KMS-11 (cell line): Measurements from ENCODE around the gene SLCO3A1.

Experiments
- H2AFZ ChIP-seq: fragments of 200-600 bp; sonication (generic); 2 replicates; pipeline ENCODE4 v1.6.1; 2016; ENCODE audit warnings: antibody characterized with exemption, mixed run types, low read depth
- H3K27ac ChIP-seq: fragments of 200-600 bp; sonication (generic); 2 replicates; pipeline ENCODE4 v1.6.1; 2016; ENCODE audit warnings: mild to moderate bottlenecking, mixed run types
- H3K27me3 ChIP-seq: fragments of 200-600 bp; sonication (generic); 2 replicates; pipeline ENCODE4 v1.6.1; 2017; ENCODE audit warnings: mild to moderate bottlenecking, low read depth, mixed run types, moderate library complexity; ENCODE audit not compliant: insufficient read depth
- H3K36me3 ChIP-seq: fragments of 200-600 bp; sonication (generic); 2 replicates; pipeline ENCODE4 v1.6.1; 2017; ENCODE audit warnings: mild to moderate bottlenecking, mixed run types; ENCODE audit not compliant: insufficient read depth
- H3K4me1 ChIP-seq: fragments of 200-600 bp; sonication (generic); 2 replicates; pipeline ENCODE4 v1.6.1; 2016; ENCODE audit warnings: mild to moderate bottlenecking, low read depth, mixed run types; ENCODE audit not compliant: poor library complexity, severe bottlenecking
- H3K4me2 ChIP-seq: fragments of 200-600 bp; sonication (generic); 2 replicates; pipeline ENCODE4 v1.7.0; 2016; ENCODE audit warnings: mild to moderate bottlenecking, mixed run types
- H3K4me3 ChIP-seq: fragments of 200-600 bp; sonication (generic); IDR thresholded peaks from 2 replicates; pipeline ENCODE4 v1.6.1; 2017; ENCODE audit warnings: low read depth, low read length, mixed read lengths; ENCODE audit not compliant: insufficient read depth
- H3K79me2 ChIP-seq: fragments of 200-600 bp; sonication (generic); 2 replicates; pipeline ENCODE4 v1.6.1; 2016; ENCODE audit warnings: low read depth, mixed run types; ENCODE audit not compliant: insufficient read depth
- H3K9ac ChIP-seq: fragments of 200-600 bp; sonication (generic); 2 replicates; pipeline ENCODE4 v1.6.1; 2016; ENCODE audit warnings: mild to moderate bottlenecking, mixed run types
- H4K20me1 ChIP-seq: fragments of 200-600 bp; sonication (generic); 2 replicates; pipeline ENCODE4 v1.6.1; 2016; ENCODE audit warnings: mild to moderate bottlenecking, mixed run types; ENCODE audit not compliant: insufficient read depth
- TF ChIP-seq, protein P1 (sequence below): fragments of 200-600 bp; sonication (generic); conservative IDR thresholded peaks from 2 replicates; pipeline ENCODE4 v1.6.1; 2017; ENCODE audit warnings: low read depth, mild to moderate bottlenecking, antibody characterized with exemption, low read length, moderate library complexity, mixed read lengths

The SLCO3A1 gene

DNA sequence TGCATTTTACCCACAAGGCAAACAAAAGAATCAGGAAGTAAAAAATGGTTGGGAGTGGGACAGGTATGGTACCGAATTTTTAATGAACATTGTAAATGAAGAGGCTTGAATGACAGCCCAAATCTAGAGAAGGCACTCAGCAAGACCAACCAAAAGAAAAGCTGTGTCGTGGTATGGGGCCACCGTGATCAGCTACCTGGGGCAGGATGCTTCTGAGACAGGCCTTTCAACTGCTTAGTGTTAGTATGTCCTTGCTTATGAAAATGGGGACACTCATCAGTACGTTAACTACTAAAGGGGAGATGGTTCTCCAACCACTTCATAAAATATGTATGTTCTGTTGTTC is 311.5 kb downstream of the SLCO3A1 start:
- Histone ChIP-seq H3K36me3 (no peaks in the 10 kb centered on the region), H3K79me2 (no peaks in the 10 kb centered on the region), H3K27me3 (no peaks in the 10 kb centered on the region), H3K4me1 (no peaks in the 10 kb centered on the region), H3K9ac (no peak overlapping the region), H3K27ac (no peak overlapping the region), H3K4me3 (no peak overlapping the region), H2AFZ (no peak overlapping the region), H3K4me2 (no peak overlapping the region), H4K20me1 (no peaks in the 10 kb centered on the region)
- TF ChIP-seq, protein P1, sequence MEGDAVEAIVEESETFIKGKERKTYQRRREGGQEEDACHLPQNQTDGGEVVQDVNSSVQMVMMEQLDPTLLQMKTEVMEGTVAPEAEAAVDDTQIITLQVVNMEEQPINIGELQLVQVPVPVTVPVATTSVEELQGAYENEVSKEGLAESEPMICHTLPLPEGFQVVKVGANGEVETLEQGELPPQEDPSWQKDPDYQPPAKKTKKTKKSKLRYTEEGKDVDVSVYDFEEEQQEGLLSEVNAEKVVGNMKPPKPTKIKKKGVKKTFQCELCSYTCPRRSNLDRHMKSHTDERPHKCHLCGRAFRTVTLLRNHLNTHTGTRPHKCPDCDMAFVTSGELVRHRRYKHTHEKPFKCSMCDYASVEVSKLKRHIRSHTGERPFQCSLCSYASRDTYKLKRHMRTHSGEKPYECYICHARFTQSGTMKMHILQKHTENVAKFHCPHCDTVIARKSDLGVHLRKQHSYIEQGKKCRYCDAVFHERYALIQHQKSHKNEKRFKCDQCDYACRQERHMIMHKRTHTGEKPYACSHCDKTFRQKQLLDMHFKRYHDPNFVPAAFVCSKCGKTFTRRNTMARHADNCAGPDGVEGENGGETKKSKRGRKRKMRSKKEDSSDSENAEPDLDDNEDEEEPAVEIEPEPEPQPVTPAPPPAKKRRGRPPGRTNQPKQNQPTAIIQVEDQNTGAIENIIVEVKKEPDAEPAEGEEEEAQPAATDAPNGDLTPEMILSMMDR: no peak

DNA sequence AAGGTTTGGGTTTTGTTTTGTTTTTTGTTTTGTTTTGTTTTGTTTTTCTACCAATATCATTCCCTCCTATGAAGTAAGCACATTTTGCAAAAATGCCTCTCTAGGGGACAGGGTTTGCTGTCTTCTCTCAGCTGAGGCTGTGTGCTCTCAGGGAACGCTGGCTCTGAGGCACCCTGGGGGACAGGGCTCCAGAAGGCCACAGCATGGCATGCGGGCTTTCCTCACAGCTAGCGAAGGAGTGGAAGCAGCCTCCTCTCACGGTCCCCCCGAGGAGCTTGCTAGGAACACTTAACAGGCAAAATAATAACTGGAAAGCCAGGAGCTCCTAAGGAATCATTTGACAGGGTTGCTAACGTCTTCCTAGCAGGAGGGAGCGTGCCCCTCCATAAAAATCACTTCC is 312.5 kb downstream of the SLCO3A1 start:
- TF ChIP-seq, protein P1: no peak
- no peak overlapping the region for H3K9ac ChIP-seq
- H3K4me2 ChIP-seq: no peak overlapping the region
- H3K27ac ChIP-seq: no peak overlapping the region
- H3K4me1 ChIP-seq: no peaks in the 10 kb centered on the region
- no peaks in the 10 kb centered on the region for H3K27me3 ChIP-seq
- H4K20me1 ChIP-seq: no peaks in the 10 kb centered on the region
- H3K4me3 ChIP-seq: no peak overlapping the region
- H2AFZ ChIP-seq: no peak overlapping the region
- no peaks in the 10 kb centered on the region for H3K36me3 ChIP-seq
- no peaks in the 10 kb centered on the region for H3K79me2 ChIP-seq

DNA sequence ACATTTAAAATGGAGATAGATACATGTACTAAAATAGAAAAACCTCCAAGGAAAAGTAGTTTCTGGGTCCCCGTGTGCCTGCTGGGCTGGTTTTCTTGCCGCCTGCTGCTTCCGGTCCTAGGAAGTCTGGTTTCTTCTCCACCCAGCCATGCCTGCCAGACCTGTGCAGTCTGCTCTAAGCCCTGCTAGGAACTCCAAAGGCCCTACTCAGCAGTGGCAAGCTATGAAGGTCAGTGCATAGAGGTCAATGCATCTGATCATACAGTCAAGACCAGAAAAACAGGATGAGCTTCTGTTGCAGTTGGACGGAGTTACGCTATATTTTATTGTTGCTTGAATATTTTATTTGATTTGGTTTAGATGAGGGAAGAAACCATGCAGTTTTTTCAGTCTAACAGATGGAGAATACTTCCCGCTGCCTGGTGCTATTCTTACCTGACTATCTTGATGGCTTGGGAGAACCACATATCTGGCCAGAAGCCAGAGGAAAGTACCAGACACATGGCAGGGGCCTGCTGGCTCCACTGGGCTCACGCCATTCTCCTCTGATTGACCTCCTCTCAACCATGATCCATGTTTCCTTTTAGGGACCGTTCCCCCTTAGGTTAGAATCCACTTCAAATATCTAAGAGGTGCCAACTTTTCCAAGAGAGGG is 313.4 kb downstream of the SLCO3A1 start:
- Histone ChIP-seq H3K27me3 (no peaks in the 10 kb centered on the region), H4K20me1 (no peaks in the 10 kb centered on the region), H3K9ac (no peak overlapping the region), H3K27ac (no peak overlapping the region), H3K4me1 (no peaks in the 10 kb centered on the region), H3K36me3 (no peaks in the 10 kb centered on the region), H3K4me3 (no peak overlapping the region), H3K4me2 (no peak overlapping the region), H2AFZ (no peak overlapping the region), H3K79me2 (no peaks in the 10 kb centered on the region)
- TF ChIP-seq, protein P1: no peak

DNA sequence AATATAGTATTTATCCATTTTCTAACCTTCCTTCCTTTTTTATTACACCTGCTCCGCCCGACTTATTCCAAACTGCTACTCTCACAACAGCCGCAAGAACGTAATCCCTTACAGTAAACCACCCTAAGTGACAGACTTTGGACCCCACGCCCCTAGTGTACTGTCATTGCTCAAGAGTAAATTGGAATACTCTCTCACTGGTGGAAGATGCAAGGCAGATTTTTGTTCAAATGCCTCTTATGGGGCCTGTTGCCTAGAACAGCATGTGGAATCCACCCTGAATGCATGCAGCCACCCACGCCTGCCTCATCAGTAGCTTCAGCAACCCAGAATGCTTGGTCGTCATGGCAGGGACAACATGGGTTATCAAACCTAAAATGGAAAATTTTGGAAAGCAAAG is 313.9 kb downstream of the SLCO3A1 start:
- H3K4me1 ChIP-seq: no peaks in the 10 kb centered on the region
- TF ChIP-seq, protein P1: no peak
- no peak overlapping the region for H2AFZ ChIP-seq
- H3K79me2 ChIP-seq: no peaks in the 10 kb centered on the region
- H3K27ac ChIP-seq: no peak overlapping the region
- H3K4me2 ChIP-seq: no peak overlapping the region
- H3K27me3 ChIP-seq: no peaks in the 10 kb centered on the region
- no peak overlapping the region for H3K9ac ChIP-seq
- H3K36me3 ChIP-seq: no peaks in the 10 kb centered on the region
- no peak overlapping the region for H3K4me3 ChIP-seq
- H4K20me1 ChIP-seq: no peaks in the 10 kb centered on the region
